Measurements from ENCODE around the gene PODXL.
"Not testable (repeated sequence)": the region's sequence is repeated elsewhere in the genome, so short reads cannot be mapped to it uniquely, and the experiment has no call there.

GRCh38 chr7:131505037-131505620 lies 51.3 kb downstream of the PODXL start:
- not testable (repeated sequence) for TF ChIP-seq CTCF (IDR thresholded peaks at IDR 0.05; ENCODE audit: insufficient read depth, low read length, poor library complexity, severe bottlenecking); EZH2phosphoT487 (conservative IDR thresholded peaks at IDR 0.05; ENCODE audit: low read length)

Data from SU-DHL-6 (cell line).